OCI-LY1 (cell line): ENCODE data around the gene STRADB.
A peak's percentile ranks its signal among the peaks of the same experiment; 100 is the strongest.

ENCODE experiments used
- H2AFZ ChIP-seq: fragments of 200-600 bp; sonication (generic), shearing (Covaris generic); 2 replicates; pipeline ENCODE4 v1.6.0; 2014; ENCODE audit warnings: antibody characterized with exemption, mild to moderate bottlenecking, low read length
- H3F3A ChIP-seq: fragments of 200-600 bp; sonication (generic), shearing (Covaris generic); 2 replicates; pipeline ENCODE4 v1.6.0; 2014; ENCODE audit warnings: mild to moderate bottlenecking, antibody characterized with exemption, low read length, moderate library complexity; ENCODE audit not compliant: insufficient read depth
- H3K27ac ChIP-seq: fragments of 200-600 bp; sonication (generic); 2 replicates; pipeline ENCODE4 v1.5.1; 2014; ENCODE audit warnings: low read length, mixed run types, mild to moderate bottlenecking, low read depth; ENCODE audit not compliant: poor library complexity, severe bottlenecking
- H3K27me3 ChIP-seq: fragments of 200-600 bp; sonication (generic); 2 replicates; pipeline ENCODE4 v1.6.0; 2014; ENCODE audit warnings: antibody characterized with exemption, mild to moderate bottlenecking, low read length, moderate library complexity; ENCODE audit not compliant: insufficient read depth
- H3K36me3 ChIP-seq: fragments of 200-600 bp; sonication (generic); 2 replicates; pipeline ENCODE4 v1.6.1; 2014; ENCODE audit warnings: mild to moderate bottlenecking, antibody characterized with exemption, low read length, moderate library complexity, mixed read lengths; ENCODE audit not compliant: insufficient read depth
- H3K4me1 ChIP-seq: fragments of 200-600 bp; sonication (generic); 2 replicates; pipeline ENCODE4 v1.5.1; 2014; ENCODE audit warnings: mild to moderate bottlenecking, low read length, moderate library complexity; ENCODE audit not compliant: insufficient read depth, severe bottlenecking
- H3K4me2 ChIP-seq: fragments of 200-600 bp; sonication (generic), shearing (Covaris generic); 2 replicates; pipeline ENCODE4 v1.6.1; 2014; ENCODE audit warnings: low read length
- H3K4me3 ChIP-seq: fragments of 200-600 bp; sonication (generic); 2 replicates; pipeline ENCODE4 v1.5.1; 2014; ENCODE audit warnings: low read length, low read depth, mild to moderate bottlenecking, mixed read lengths; ENCODE audit not compliant: poor library complexity, severe bottlenecking
- H3K79me2 ChIP-seq: fragments of 200-600 bp; shearing (Covaris generic); 2 replicates; pipeline ENCODE4 v1.6.1; 2016; ENCODE audit warnings: mixed run types, low read length, mixed read lengths; ENCODE audit not compliant: insufficient read depth
- H3K9ac ChIP-seq: fragments of 200-600 bp; sonication (generic), shearing (Covaris generic); 2 replicates; pipeline ENCODE4 v1.6.1; 2014; ENCODE audit warnings: mild to moderate bottlenecking, low read length, mixed read lengths
- H3K9me2 ChIP-seq: fragments of 200-600 bp; sonication (generic), shearing (Covaris generic); 2 replicates; pipeline ENCODE4 v1.6.1; 2014; ENCODE audit warnings: low read depth, mild to moderate bottlenecking, low read length, mixed read lengths
- H3K9me3 ChIP-seq: fragments of 200-600 bp; shearing (Covaris generic); 2 replicates; pipeline ENCODE4 v1.6.1; 2014; ENCODE audit warnings: low read length, mixed read lengths
- H4K20me1 ChIP-seq: fragments of 200-600 bp; sonication (generic), shearing (Covaris generic); 2 replicates; pipeline ENCODE4 v1.6.0; 2016; ENCODE audit warnings: mild to moderate bottlenecking, low read length; ENCODE audit not compliant: insufficient read depth
- EZH2 ChIP-seq: fragments of 200-600 bp; sonication (generic), shearing (Covaris generic); IDR thresholded peaks from 2 replicates; pipeline ENCODE4 v1.8.0; 2017; ENCODE audit warnings: borderline replicate concordance, mixed run types, mild to moderate bottlenecking, antibody characterized with exemption, low read length, moderate library complexity, mixed read lengths
- TF ChIP-seq, protein P1 (sequence below): fragments of 200-600 bp; sonication (generic), shearing (Covaris generic); IDR thresholded peaks from 2 replicates; pipeline ENCODE4 v1.5.1; 2017; ENCODE audit warnings: mild to moderate bottlenecking, antibody characterized with exemption, low read length, moderate library complexity, mixed read lengths

STRADB gene

GRCh38 chr2:201448061-201448460 is 3.5 kb upstream of the STRADB start:
- TF ChIP-seq, protein P1, sequence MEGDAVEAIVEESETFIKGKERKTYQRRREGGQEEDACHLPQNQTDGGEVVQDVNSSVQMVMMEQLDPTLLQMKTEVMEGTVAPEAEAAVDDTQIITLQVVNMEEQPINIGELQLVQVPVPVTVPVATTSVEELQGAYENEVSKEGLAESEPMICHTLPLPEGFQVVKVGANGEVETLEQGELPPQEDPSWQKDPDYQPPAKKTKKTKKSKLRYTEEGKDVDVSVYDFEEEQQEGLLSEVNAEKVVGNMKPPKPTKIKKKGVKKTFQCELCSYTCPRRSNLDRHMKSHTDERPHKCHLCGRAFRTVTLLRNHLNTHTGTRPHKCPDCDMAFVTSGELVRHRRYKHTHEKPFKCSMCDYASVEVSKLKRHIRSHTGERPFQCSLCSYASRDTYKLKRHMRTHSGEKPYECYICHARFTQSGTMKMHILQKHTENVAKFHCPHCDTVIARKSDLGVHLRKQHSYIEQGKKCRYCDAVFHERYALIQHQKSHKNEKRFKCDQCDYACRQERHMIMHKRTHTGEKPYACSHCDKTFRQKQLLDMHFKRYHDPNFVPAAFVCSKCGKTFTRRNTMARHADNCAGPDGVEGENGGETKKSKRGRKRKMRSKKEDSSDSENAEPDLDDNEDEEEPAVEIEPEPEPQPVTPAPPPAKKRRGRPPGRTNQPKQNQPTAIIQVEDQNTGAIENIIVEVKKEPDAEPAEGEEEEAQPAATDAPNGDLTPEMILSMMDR, result no peak
- no peak for TF ChIP-seq EZH2
- no peak overlapping the region for H3K4me3 ChIP-seq
- H3K9me2 ChIP-seq, result no peaks in the 10 kb centered on the region

GRCh38 chr2:201448701-201449100 is 2.8 kb upstream of the STRADB start:
- Histone ChIP-seq H3K4me3 (no peak overlapping the region), H3F3A (no peaks in the 10 kb centered on the region), H2AFZ (no peak overlapping the region), H3K27me3 (no peaks in the 10 kb centered on the region), H3K4me2 (no peak overlapping the region), H3K27ac (no peak overlapping the region), H3K4me1 (peaks cover 12% of the 10 kb centered on the region), H3K9ac (no peak overlapping the region), H3K9me3 (no peaks in the 10 kb centered on the region), H3K79me2 (no peaks in the 10 kb centered on the region; the same call in 1 of the 2 replicates), H3K36me3 (no peaks in the 10 kb centered on the region), H4K20me1 (no peaks in the 10 kb centered on the region), H3K9me2 (no peaks in the 10 kb centered on the region)
- TF ChIP-seq EZH2, result no peak
- TF ChIP-seq, protein P1, result no peak

More at GRCh38 chr2:201448061-201448460, 3.5 kb upstream of the STRADB start:
- Histone ChIP-seq H3F3A (no peaks in the 10 kb centered on the region), H3K27me3 (no peaks in the 10 kb centered on the region), H3K4me1 (peaks cover 12% of the 10 kb centered on the region), H3K4me2 (no peak overlapping the region), H2AFZ (no peak overlapping the region), H3K9me3 (no peaks in the 10 kb centered on the region), H3K9ac (no peak overlapping the region), H3K79me2 (no peaks in the 10 kb centered on the region; the same call in 1 of the 2 replicates), H4K20me1 (no peaks in the 10 kb centered on the region), H3K27ac (no peak overlapping the region), H3K36me3 (no peaks in the 10 kb centered on the region)

- Histone ChIP-seq H3K9me2 (no peaks in the 10 kb centered on the region), H3K79me2 (no peaks in the 10 kb centered on the region; the same call in 1 of the 2 replicates), H3K27ac (peak overlapping the region; percentile 14), H3K4me1 (peaks cover 12% of the 10 kb centered on the region), H3K9ac (peak overlapping the region; percentile 97), H3F3A (no peaks in the 10 kb centered on the region), H3K4me2 (peak overlapping the region; percentile 83), H3K27me3 (no peaks in the 10 kb centered on the region), H3K4me3 (peak overlapping the region; percentile 100), H4K20me1 (no peaks in the 10 kb centered on the region), H2AFZ (peak overlapping the region; percentile 90), H3K36me3 (no peaks in the 10 kb centered on the region), H3K9me3 (no peaks in the 10 kb centered on the region)
- TF ChIP-seq, protein P1, result no peak
- TF ChIP-seq EZH2, result no peak
Measured at GRCh38 chr2:201450954-201451291, 617 bp upstream of the STRADB start.
